AG04449 (cell line): ENCODE data around the gene MSRB1.

Experiments
- CTCF ChIA-PET: fragments of 350-600 bp; formaldehyde crosslinking; extraction: SDS; loops from one replicate; lab custom pipeline; 2021; ENCODE audit warnings: antibody characterized with exemption; lab: Yijun Ruan, JAX
- POLR2A ChIA-PET: fragments of 400-600, 350-600 bp; formaldehyde crosslinking; extraction: SDS; loops from one replicate; lab custom pipeline; 2020; ENCODE audit warnings: antibody characterized with exemption, inconsistent platforms; lab: Yijun Ruan, JAX
- DNase-seq: peaks from one replicate; pipeline ENCODE4 v3.0.0-alpha.2; 2010; ENCODE audit warnings: low read depth, low spot score
- H3K4me3 ChIP-seq: 2 replicates; pipeline ENCODE4 v1.5.1; 2011; ENCODE audit warnings: low read depth, mild to moderate bottlenecking, control low read depth, low read length
- TF ChIP-seq, protein P1 (sequence below): IDR thresholded peaks from one replicate; pipeline ENCODE4 v1.5.1; 2011; ENCODE audit warnings: mild to moderate bottlenecking, moderate library complexity, low read length, control low read depth, inconsistent platforms; ENCODE audit not compliant: insufficient read depth; ENCODE audit errors: missing control alignments

Gene MSRB1

DNA sequence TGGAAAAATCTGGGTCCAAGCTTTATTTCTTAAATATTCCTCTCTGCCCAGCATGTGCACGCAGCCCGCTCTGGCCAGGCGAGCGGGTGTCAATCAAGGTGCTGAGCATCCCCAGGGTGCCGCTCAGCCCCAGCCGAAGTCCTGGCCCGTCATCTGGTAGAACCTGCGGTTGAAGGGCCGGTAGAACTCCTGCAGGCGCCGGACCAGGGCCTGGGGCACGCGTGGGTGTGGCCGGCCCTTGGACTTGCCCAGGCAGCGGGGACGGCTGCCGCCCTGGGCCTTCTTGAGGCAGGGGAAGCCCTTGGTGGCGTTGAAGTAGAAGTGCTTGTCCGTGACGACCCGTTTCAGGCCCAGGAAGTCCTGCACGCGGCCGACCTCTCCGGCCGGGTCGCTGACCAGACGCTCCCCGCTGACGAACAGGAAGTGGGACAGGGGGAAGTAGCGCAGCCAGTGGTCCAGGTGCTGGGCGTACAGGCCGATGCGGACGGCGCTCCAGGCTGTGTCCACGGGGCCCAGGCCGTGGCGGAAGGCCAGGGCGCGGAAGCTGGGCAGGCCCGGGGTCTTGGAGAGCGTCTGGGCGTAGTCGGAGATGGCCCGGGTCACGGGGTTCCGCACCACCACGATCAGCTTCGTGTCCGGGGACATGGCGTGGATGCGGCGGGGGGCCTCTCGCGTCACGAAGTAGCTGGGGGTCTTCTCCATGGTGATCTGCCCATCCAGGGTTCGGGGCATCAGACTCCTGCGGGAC lies 31.4 kb downstream of the MSRB1 start:
- POLR2A ChIA-PET: no interaction called here

DNA sequence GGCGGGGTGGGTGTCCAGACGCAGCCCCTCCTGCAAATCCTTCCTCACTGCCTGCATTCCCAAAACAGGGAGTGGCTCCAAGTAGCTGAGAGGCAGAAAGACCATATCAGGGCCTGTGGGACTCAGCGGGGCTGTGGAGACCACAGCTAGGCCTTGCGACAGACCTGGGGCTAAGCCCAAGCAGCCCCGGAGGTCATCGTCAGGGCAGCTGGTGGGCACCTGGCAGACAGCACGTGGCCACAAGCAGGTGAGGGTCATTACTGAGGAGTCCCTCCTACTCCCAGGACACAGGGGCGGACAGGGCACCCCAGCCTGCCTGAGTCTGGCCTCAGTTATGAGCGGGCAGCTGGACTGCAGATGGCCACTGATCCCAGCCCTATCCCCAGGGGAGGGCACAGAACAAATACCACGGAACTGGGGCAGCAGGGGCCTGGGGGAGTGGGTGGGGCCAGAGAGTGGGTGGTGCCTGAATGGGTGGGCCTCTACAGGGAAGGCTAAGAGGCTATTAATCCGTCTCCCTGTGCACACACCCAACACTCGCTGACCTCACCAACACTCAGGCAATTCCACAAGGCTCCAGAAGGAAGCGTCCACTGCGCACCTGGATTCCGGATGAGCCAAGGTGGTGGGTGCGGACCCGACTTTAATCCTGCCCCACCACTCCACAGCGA lies 33.3 kb downstream of the MSRB1 start:
- ChIA-PET POLR2A (no interaction called here), CTCF (interaction anchor here (1.0 to 2.1 kb wide), 3 partner anchors 20 to 45 kb away, joined by 3 to 12 read pairs (median 3); no protein-coding TSS in a partner anchor)
- H3K4me3 ChIP-seq: no peak overlapping the region
- TF ChIP-seq, protein P1, sequence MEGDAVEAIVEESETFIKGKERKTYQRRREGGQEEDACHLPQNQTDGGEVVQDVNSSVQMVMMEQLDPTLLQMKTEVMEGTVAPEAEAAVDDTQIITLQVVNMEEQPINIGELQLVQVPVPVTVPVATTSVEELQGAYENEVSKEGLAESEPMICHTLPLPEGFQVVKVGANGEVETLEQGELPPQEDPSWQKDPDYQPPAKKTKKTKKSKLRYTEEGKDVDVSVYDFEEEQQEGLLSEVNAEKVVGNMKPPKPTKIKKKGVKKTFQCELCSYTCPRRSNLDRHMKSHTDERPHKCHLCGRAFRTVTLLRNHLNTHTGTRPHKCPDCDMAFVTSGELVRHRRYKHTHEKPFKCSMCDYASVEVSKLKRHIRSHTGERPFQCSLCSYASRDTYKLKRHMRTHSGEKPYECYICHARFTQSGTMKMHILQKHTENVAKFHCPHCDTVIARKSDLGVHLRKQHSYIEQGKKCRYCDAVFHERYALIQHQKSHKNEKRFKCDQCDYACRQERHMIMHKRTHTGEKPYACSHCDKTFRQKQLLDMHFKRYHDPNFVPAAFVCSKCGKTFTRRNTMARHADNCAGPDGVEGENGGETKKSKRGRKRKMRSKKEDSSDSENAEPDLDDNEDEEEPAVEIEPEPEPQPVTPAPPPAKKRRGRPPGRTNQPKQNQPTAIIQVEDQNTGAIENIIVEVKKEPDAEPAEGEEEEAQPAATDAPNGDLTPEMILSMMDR: no peak
- no peak for DNase-seq

More for the DNA sequence above, 31.4 kb downstream of the MSRB1 start:
- H3K4me3 ChIP-seq: no peak overlapping the region
- DNase-seq: no peak
- TF ChIP-seq, protein P1: no peak
- CTCF ChIA-PET: interaction anchor here (1.4 kb wide), 2 partner anchors 12 to 18 kb away, joined by 3 read pairs; no protein-coding TSS in a partner anchor

DNA sequence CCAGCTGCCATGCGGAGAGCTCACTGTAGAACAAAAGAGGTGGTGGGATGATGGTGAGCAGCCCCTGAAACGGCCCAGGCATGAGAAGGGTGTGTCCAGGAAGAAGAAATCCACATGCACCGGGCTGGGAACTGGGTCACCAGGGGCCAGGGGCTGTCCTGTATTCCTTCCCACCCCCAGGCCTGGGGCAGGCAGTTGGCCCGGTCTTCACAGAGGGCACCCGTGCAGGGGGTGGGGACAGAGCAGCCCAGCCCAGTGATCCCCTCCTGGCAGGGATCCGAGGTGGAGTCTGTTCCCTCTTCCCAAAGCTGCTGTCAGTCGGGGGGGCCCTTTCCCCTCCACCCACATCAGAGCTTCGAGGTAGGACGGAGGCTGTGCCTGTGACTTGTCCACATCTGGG lies 34.0 kb downstream of the MSRB1 start:
- no peak for DNase-seq
- CTCF ChIA-PET: interaction anchor here (0.8 to 2.1 kb wide), 4 partner anchors 21 to 45 kb away, joined by 3 to 12 read pairs (median 3); no protein-coding TSS in a partner anchor
- H3K4me3 ChIP-seq: no peak overlapping the region
- POLR2A ChIA-PET: no interaction called here
- TF ChIP-seq, protein P1: no peak

DNA sequence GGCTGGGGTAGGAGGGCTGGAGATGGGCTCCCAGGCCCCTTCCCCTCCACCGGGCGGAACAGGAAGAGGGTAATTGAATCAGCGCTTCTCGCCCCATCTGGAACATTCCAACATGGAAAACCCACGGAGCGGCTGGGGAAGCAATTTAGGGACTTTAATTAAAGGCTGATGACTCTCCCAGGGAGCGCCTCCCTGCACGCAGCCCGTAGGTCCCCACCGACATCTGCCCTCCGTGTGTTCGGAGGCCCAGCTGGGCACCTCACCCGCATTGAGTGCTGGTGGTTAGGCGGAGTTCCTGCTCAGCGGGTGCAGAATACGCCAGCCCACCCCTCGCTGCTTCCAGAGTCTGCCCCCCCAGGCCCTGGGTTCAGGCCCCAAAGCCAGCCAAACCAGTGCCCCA lies 34.8 kb downstream of the MSRB1 start:
- TF ChIP-seq, protein P1: no peak
- POLR2A ChIA-PET: no interaction called here
- no peak for DNase-seq
- no peak overlapping the region for H3K4me3 ChIP-seq
- CTCF ChIA-PET: interaction anchor here (2.1 kb wide), 1 partner anchor 21 kb away, joined by 12 read pairs; no protein-coding TSS in a partner anchor

DNA sequence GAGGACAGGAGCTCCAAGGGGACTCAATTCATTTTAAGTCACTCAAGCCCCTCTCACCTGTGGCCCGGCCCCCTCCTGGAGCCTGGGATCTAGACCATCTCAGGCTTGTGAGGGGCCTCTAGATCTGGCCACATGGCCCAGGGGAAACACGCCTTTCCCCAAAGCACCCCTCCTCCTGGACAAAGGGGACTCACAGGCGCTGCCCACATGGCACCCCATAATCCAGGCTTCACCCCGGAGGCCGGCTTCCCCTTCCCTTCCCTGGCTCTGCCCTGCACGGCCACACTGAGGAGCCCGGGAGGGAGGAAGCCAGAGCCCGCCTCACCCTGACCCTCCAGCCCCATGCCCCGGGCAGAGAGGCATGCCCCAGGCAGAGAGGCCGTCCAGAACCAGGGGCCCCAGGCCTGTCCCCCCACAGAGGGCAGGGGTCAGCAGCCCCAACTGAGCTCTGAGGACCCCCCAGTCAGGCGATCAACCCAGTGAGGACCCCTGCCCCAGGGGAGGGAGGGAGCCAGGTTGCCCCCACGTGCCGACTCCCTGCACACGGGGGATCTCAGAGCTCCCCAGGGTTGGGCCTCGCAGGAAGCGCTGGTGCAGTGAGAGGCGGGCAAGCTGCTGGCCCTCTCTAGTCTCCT lies 35.7 kb downstream of the MSRB1 start:
- DNase-seq: no peak
- TF ChIP-seq, protein P1: no peak
- CTCF ChIA-PET: interaction anchor here (1.7 to 2.7 kb wide), 2 partner anchors 22 to 45 kb away, joined by 6 to 9 read pairs; no protein-coding TSS in a partner anchor
- POLR2A ChIA-PET: no interaction called here
- no peak overlapping the region for H3K4me3 ChIP-seq
